ENCODE measurements around the gene OBI1.

DNA sequence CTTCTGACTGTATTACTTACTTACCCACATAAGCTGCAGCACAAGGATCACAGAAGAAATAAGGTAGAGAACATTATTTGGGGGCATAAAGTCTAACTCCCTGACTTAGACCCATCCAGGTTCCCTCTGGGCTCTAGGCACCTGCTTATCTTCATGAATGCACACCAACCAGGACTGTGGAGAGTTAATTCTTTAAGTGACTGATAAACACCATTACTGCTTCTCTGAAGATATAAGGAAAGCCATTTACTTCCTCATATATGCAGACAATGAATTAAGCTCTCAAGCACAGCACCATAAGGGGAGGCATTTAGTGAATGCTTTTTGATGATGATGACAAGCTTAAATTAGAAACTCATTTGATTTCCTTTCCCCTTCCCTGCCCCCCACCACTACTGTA, 22.5 kb downstream of the OBI1 start:
- TF ChIP-seq, protein P1, sequence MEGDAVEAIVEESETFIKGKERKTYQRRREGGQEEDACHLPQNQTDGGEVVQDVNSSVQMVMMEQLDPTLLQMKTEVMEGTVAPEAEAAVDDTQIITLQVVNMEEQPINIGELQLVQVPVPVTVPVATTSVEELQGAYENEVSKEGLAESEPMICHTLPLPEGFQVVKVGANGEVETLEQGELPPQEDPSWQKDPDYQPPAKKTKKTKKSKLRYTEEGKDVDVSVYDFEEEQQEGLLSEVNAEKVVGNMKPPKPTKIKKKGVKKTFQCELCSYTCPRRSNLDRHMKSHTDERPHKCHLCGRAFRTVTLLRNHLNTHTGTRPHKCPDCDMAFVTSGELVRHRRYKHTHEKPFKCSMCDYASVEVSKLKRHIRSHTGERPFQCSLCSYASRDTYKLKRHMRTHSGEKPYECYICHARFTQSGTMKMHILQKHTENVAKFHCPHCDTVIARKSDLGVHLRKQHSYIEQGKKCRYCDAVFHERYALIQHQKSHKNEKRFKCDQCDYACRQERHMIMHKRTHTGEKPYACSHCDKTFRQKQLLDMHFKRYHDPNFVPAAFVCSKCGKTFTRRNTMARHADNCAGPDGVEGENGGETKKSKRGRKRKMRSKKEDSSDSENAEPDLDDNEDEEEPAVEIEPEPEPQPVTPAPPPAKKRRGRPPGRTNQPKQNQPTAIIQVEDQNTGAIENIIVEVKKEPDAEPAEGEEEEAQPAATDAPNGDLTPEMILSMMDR (IDR thresholded peaks at IDR 0.05): no peak
- TF ChIP-seq POLR2A (IDR thresholded peaks at IDR 0.05) (no peak), POLR2AphosphoS5 (IDR thresholded peaks at IDR 0.05) (no peak), EP300 (IDR thresholded peaks at IDR 0.05) (no peak)
